HepG2 (cell line): Measurements from ENCODE around the gene MST1. TPM values are rescaled to one million over a fixed set of nuclear protein-coding genes. Genes with fewer than 3 reads are reported as not detected.

Experiments used
- ATAC-seq: fragments of 200-7000 bp; cut with Tn5 transposase; 3 replicates; pipeline ENCODE4 v1.9.1; 2020; ENCODE audit warnings: mild to moderate bottlenecking, moderate library complexity
- BruUV-seq: library from RNA; stranded (reverse); fragments of 400-500 nt; replicated peaks from 2 replicates; lab custom pipeline; 2021; lab: Mats Ljungman, UMichigan
- CTCF ChIA-PET: fragments of 300-600 bp; formaldehyde crosslinking; extraction: SDS; loops from one replicate; lab custom pipeline; 2021; ENCODE audit warnings: low total read pairs, inconsistent platforms, low intra/inter-chr PET ratio; lab: Yijun Ruan, JAX
- POLR2A ChIA-PET: fragments of 350-600 bp; sonication (Branson Sonifier 250); formaldehyde crosslinking; loops from one replicate; lab custom pipeline; 2020; ENCODE audit warnings: antibody characterized with exemption, inconsistent platforms; lab: Yijun Ruan, JAX
- DNase-seq: peaks from one replicate; pipeline ENCODE4 v3.0.0-alpha.2; 2015; ENCODE audit warnings: low spot score
- FAIRE-seq: peaks from 3 replicates; lab custom pipeline; 2011; peaks lifted over from hg19 to GRCh38; lab: Jason Lieb, UNC
- H2AFZ ChIP-seq: one replicate; pipeline ENCODE4 v1.6.1; 2011; ENCODE audit warnings: low read length, inconsistent platforms
- H3K27ac ChIP-seq: fragments of 300-600 bp; 3 replicates; pipeline ENCODE4 v1.8.0; 2011; ENCODE audit warnings: mixed run types, mild to moderate bottlenecking, mixed read lengths, low read length, inconsistent platforms; ENCODE audit not compliant: insufficient read depth; ENCODE audit errors: extremely low read length
- H3K27me3 ChIP-seq, 2 experiments: fragments of 200-600 bp in 1 of 2; 2 replicates in 1 of 2; 3 replicates in 1 of 2; pipeline versions ENCODE4 v1.6.0 to v1.8.0; 2011; ENCODE audit warnings: low read length in 2 of 2, mild to moderate bottlenecking in 2 of 2, moderate library complexity in 2 of 2, inconsistent platforms in 1 of 2; ENCODE audit not compliant: insufficient read depth in 2 of 2, control insufficient read depth in 1 of 2
- H3K36me3 ChIP-seq, 2 experiments: fragments of 200-600 bp in 1 of 2; replicated peaks in 1 of 2; 2 replicates in 1 of 2; 3 replicates in 1 of 2; pipeline versions ENCODE4 v1.5.1 to v1.8.0; 2011; ENCODE audit warnings: low read length in 2 of 2, inconsistent platforms in 1 of 2; ENCODE audit not compliant: insufficient read depth in 2 of 2, control insufficient read depth in 1 of 2
- H3K4me1 ChIP-seq: 2 replicates; pipeline ENCODE4 v1.5.1; 2012; ENCODE audit warnings: low read length, inconsistent platforms; ENCODE audit not compliant: insufficient read depth
- H3K4me2 ChIP-seq: 2 replicates; pipeline ENCODE4 v1.6.0; 2011; ENCODE audit warnings: low read depth, low read length, inconsistent platforms
- H3K4me3 ChIP-seq, 3 experiments: fragments of 200-600 bp in 1 of 3; sonication (generic), shearing (Covaris generic) in 1 of 3; replicated peaks in 1 of 3; 2 replicates each; pipeline ENCODE4 v1.5.1; 2011 to 2016; ENCODE audit warnings: low read length in 3 of 3, inconsistent platforms in 2 of 3, low read depth in 2 of 3, mild to moderate bottlenecking in 2 of 3, control low read depth in 1 of 3, mixed read lengths in 1 of 3; ENCODE audit not compliant: insufficient read depth in 1 of 3
- H3K79me2 ChIP-seq: one replicate; pipeline ENCODE4 v1.6.1; 2011; ENCODE audit warnings: low read length, inconsistent platforms; ENCODE audit not compliant: insufficient read depth
- H3K9ac ChIP-seq: 2 replicates; pipeline ENCODE4 v1.6.0; 2011; ENCODE audit warnings: mild to moderate bottlenecking, low read depth, low read length, inconsistent platforms; ENCODE audit not compliant: insufficient read depth
- H3K9me3 ChIP-seq: 2 replicates; pipeline ENCODE4 v1.5.1; 2012; ENCODE audit warnings: mild to moderate bottlenecking, low read length
- H4K20me1 ChIP-seq: 2 replicates; pipeline ENCODE4 v1.6.0; 2011; ENCODE audit warnings: inconsistent platforms, mild to moderate bottlenecking, low read length, moderate library complexity; ENCODE audit not compliant: insufficient read depth
- AGO2 ChIP-seq: fragments of 200-400 bp; formaldehyde crosslinking; optimal IDR thresholded peaks from 2 replicates; pipeline ENCODE3; 2017; ENCODE audit warnings: mild to moderate bottlenecking, low read depth, low read length, moderate library complexity
- EHMT2 ChIP-seq: fragments of 200-600 bp; sonication (generic); IDR thresholded peaks from 2 replicates; pipeline ENCODE4 v1.7.0; 2017; ENCODE audit warnings: antibody characterized with exemption, low read depth, low read length, borderline replicate concordance
- WGBS: methylation state at CpG from one replicate; pipeline ENCODE4 v1.1.6; 2017; ENCODE audit warnings: low lambda C conversion rate; 5-methylcytosine and 5-hydroxymethylcytosine counted together
- in situ Hi-C: cut with HindIII; loops from 2 replicates; pipeline ENCODE4 v1.10.0; 2017; ENCODE audit warnings: low pct_unique_long_range_greater_than_20kb; ENCODE audit not compliant: extremely low pct_ligation_motif_present
- intact Hi-C: fragments of 100-400 bp; cut with micrococcal nuclease; formaldehyde crosslinking; loops from one replicate; pipeline ENCODE4 v1.10.0; 2022; ENCODE audit not compliant: unreplicated experiment
- polyA plus RNA-seq, 8 experiments: library from polyadenylated mRNA; depleted of rRNA in 3 of 8; stranded (reverse) in 7 of 8; unstranded in 1 of 8; fragments of >200 nt; fragmentation: Illumina TruSeq in 4 of 8; extraction: Trizol in 4 of 8; gene quantifications; 2 replicates each; pipeline versions ENCODE4 v1.2.1 to v1.2.3, GENCODE V29; 2011 to 2016; ENCODE audit warnings: low read depth in 4 of 8, missing spikeins in 1 of 8, mixed read lengths in 1 of 8; ENCODE audit not compliant: insufficient read depth in 1 of 8
- total RNA-seq, 5 experiments: library from RNA; depleted of rRNA; stranded (reverse); fragments of >200 nt; fragmentation: Illumina TruSeq; extraction: Trizol; gene quantifications; 2 replicates each; pipeline ENCODE4 v1.2.3, GENCODE V29; 2016; ENCODE audit warnings: low read depth in 1 of 5
- TF ChIP-seq, protein P1 (sequence below): sonication (generic); formaldehyde crosslinking; IDR thresholded peaks from 2 replicates; pipeline ENCODE4 v1.4.0; 2020; ENCODE audit warnings: mild to moderate bottlenecking, missing genetic modification reagents

MST1 gene
- total and polyA plus RNA-seq, 2 of the 13 experiments (the other 11 are each of a cell fraction or from before 2014, with no cell fraction given): 189 to 452 TPM

DNA sequence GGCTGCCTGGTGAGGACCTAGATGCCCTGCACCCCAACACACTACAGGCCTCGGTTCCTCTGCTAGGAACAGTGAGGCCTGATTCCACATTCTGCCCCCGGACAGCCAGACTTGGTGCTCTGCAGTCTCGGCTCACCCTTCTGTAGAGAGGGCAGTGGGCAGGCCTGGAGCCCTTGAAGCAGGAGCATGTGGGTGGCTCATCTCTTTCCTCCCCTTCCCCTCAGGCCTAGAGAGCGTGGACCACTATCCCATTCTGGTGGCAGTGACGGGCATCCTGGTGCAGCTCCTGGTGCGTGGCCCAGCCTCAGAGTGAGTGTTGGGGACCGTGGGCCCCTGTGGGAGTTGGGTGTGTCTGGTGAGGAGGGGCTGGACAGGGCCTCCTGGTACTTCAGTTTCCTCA is 26.9 kb upstream of the MST1 start (continued):
- TF ChIP-seq, protein P1, sequence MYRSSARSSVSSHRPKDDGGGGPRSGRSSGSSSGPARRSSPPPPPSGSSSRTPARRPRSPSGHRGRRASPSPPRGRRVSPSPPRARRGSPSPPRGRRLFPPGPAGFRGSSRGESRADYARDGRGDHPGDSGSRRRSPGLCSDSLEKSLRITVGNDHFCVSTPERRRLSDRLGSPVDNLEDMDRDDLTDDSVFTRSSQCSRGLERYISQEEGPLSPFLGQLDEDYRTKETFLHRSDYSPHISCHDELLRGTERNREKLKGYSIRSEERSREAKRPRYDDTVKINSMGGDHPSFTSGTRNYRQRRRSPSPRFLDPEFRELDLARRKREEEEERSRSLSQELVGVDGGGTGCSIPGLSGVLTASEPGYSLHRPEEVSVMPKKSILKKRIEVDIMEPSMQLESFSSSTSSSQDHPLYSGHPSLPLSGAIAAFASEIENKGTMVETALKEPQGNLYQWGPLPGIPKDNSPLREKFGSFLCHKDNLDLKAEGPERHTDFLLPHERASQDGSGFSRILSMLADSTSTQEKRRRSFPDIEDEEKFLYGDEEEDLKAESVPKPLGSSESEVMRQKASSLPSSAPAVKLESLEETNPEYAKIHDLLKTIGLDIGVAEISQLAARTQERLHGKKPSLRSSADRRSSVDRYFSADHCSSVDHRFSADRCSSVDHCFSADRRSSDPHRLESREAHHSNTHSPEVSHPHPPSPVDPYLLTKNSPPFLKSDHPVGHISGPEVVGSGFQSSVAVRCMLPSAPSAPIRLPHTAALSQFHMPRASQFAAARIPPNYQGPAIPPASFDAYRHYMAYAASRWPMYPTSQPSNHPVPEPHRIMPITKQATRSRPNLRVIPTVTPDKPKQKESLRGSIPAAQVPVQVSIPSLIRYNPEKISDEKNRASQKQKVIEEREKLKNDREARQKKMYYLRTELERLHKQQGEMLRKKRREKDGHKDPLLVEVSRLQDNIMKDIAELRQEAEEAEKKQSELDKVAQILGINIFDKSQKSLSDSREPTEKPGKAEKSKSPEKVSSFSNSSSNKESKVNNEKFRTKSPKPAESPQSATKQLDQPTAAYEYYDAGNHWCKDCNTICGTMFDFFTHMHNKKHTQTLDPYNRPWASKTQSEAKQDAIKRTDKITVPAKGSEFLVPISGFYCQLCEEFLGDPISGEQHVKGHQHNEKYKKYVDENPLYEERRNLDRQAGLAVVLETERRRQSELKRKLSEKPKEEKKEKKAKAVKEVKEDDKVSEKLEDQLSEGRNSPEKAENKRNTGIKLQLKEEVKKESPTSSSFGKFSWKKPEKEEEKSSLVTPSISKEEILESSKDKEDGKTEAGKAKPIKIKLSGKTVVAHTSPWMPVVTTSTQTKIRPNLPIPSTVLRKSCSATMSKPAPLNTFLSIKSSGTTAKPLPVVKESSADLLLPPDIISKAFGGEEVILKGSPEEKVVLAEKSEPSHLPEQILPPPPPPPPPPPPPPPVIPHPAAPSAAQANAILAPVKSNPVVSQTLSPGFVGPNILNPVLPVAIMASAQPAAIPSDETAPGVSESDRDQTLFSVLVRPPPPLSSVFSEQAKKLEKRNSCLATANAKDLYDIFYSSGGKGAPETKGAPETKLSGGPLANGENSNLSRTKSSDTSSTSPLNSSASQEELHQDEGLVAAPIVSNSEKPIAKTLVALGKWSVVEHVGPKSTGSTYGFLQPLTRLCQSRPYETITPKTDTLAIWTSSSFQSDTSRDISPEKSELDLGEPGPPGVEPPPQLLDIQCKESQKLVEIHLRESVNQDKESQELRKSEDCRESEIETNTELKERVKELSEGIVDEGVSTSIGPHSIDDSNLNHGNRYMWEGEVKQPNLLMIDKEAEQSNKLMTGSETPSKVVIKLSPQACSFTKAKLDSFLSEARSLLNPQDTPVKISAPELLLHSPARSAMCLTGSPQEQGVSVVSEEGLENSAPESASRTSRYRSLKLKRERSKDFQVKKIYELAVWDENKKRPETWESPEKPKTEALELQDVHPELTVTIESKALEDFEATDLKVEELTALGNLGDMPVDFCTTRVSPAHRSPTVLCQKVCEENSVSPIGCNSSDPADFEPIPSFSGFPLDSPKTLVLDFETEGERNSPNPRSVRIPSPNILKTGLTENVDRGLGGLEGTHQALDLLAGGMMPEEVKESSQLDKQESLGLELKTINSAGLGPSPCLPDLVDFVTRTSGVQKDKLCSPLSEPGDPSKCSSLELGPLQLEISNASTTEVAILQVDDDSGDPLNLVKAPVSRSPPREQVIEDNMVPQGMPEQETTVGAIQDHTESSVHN: no peak

DNA sequence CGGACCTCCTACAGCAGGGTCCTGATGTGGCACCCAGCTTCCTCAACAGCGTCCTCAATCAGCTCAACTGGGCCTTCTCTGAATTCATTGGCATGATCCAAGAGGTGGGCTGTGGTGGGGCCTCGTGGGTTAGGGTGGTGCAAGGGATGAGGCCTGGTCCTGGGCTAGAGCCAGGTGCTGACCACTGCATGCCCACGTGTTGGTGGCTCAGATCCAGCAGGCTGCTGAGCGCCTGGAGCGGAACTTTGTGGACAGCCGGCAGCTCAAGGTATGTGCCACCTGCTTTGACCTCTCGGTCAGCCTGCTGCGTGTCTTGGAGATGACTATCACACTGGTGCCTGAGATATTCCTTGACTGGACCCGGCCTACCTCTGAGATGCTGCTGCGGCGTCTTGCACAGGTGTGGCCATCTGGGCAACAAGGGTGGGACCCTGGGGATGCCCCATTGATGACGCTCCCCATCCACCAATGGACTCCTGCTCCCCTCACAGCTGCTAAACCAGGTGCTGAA is 26.4 kb upstream of the MST1 start:
- ATAC-seq (no peak), FAIRE-seq (no peak), DNase-seq (no peak)
- no peak overlapping the region for H3K4me3 ChIP-seq
- H3K27me3 ChIP-seq: no peaks in the 10 kb centered on the region
- ChIA-PET POLR2A (no interaction called here), CTCF (no interaction called here)
- no TSS peak for BruUV-seq
- peaks cover 23% of the 10 kb centered on the region for H3K4me1 ChIP-seq
- H3K27ac ChIP-seq: no peak overlapping the region
- WGBS: 100% methylated on average over 2 of the region's 13 CpGs
- no peak overlapping the region for H3K9ac ChIP-seq
- H3K4me2 ChIP-seq: no peak overlapping the region
- no peaks in the 10 kb centered on the region for H3K9me3 ChIP-seq
- H3K36me3 ChIP-seq: peaks cover 4 to 12% of the 10 kb centered on the region in 2 experiments; a peak in 4 of 5 replicates
- in situ Hi-C loops: no loop called here
- intact Hi-C loops: no loop called here
- no peaks in the 10 kb centered on the region for H3K79me2 ChIP-seq
- no peak for TF ChIP-seq EHMT2
- peak; percentile 23 for TF ChIP-seq AGO2
- TF ChIP-seq, all 625 proteins: peak for 1
- Histone ChIP-seq H2AFZ (no peak overlapping the region), H4K20me1 (no peaks in the 10 kb centered on the region)
